HL-60 (cell line): ENCODE results near the gene RUBCN.

Experiments
- DNase-seq, 2 experiments: peaks; one replicate each; pipeline ENCODE4 v3.0.0-alpha.2; 2010 to 2020; ENCODE audit warnings: low read depth in 1 of 2, low spot score in 1 of 2
- H3K27ac ChIP-seq: fragments of 250-450 bp; sonication (Bioruptor Pico); replicated peaks from 2 replicates; pipeline ENCODE4 v1.5.1; 2020; ENCODE audit warnings: mild to moderate bottlenecking, moderate library complexity
- H3K27me3 ChIP-seq: fragments of 250-450 bp; sonication (Bioruptor Pico); 2 replicates; pipeline ENCODE4 v1.5.1; 2021; ENCODE audit warnings: mild to moderate bottlenecking, moderate library complexity; ENCODE audit not compliant: insufficient read depth, poor library complexity, severe bottlenecking
- H3K4me3 ChIP-seq: replicated peaks from 2 replicates; pipeline ENCODE4 v1.5.1; 2011; ENCODE audit warnings: mild to moderate bottlenecking, control low read depth, low read length; ENCODE audit not compliant: insufficient read depth
- GABPA ChIP-seq: IDR thresholded peaks from 2 replicates; pipeline ENCODE4 v1.6.1; 2012; ENCODE audit warnings: low read depth
- POLR2AphosphoS5 ChIP-seq: IDR thresholded peaks from 2 replicates; pipeline ENCODE4 v1.6.1; 2012; ENCODE audit warnings: low read depth
- SPI1 ChIP-seq: IDR thresholded peaks from 2 replicates; pipeline ENCODE4 v1.6.1; 2012; ENCODE audit warnings: low read depth, mild to moderate bottlenecking, borderline replicate concordance
- TF ChIP-seq, protein P1 (sequence below): IDR thresholded peaks from one replicate; pipeline ENCODE4 v1.5.1; 2011; ENCODE audit warnings: low read length, control low read depth, inconsistent platforms; ENCODE audit not compliant: insufficient read depth
- TF ChIP-seq, protein P2 (sequence below): IDR thresholded peaks from 2 replicates; pipeline ENCODE4 v1.6.1; 2012; ENCODE audit warnings: low read depth; ENCODE audit not compliant: insufficient replicate concordance

Gene RUBCN

DNA sequence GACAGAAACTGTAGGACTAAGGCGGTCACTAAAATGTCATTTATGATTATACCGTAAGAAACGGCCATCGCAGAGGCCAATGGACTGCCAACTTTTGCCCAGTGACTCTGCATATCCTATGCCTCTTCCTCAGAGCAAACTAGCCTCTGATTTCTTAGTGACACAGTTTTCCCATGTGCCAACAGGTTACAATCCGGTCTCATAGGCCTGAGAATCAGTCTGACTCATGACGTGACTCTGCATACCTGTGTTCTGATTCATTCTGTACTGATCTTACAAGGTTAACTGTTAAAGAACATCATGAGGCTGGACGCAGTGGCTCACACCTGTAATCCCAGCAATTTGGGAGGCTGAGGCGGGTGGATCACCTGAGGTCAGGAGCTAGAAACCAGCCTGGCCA lies 17.8 kb downstream of the RUBCN start:
- no peak for DNase-seq
- H3K27ac ChIP-seq = no peak overlapping the region

DNA sequence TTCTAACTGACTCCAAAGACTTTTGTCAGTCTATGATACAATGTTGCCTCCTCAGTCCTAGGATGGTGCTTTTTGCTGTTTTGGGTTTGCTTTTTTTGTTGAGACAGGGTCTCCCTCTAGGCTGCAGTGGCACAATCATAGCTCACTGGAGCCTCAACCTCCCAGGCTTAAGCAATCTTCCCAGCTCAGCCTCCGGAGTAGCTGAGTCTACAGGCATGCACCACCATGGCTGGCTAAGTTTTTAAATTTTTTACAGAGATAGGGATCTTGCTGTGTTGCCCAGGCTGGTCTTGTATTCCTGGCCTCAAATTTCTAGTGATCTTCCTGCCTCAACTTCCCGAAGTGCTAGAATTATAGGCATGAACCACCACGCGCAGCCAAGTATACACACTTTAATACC lies 22.5 kb downstream of the RUBCN start:
- Histone ChIP-seq H3K4me3 (no peak overlapping the region), H3K27ac (no peak overlapping the region)

More for the DNA sequence above, 17.8 kb downstream of the RUBCN start:
- H3K27me3 ChIP-seq = no peaks in the 10 kb centered on the region
- no peak overlapping the region for H3K4me3 ChIP-seq
- TF ChIP-seq POLR2AphosphoS5 (no peak), SPI1 (no peak), GABPA (no peak)
- TF ChIP-seq, protein P1, sequence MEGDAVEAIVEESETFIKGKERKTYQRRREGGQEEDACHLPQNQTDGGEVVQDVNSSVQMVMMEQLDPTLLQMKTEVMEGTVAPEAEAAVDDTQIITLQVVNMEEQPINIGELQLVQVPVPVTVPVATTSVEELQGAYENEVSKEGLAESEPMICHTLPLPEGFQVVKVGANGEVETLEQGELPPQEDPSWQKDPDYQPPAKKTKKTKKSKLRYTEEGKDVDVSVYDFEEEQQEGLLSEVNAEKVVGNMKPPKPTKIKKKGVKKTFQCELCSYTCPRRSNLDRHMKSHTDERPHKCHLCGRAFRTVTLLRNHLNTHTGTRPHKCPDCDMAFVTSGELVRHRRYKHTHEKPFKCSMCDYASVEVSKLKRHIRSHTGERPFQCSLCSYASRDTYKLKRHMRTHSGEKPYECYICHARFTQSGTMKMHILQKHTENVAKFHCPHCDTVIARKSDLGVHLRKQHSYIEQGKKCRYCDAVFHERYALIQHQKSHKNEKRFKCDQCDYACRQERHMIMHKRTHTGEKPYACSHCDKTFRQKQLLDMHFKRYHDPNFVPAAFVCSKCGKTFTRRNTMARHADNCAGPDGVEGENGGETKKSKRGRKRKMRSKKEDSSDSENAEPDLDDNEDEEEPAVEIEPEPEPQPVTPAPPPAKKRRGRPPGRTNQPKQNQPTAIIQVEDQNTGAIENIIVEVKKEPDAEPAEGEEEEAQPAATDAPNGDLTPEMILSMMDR = no peak
- TF ChIP-seq, protein P2, sequence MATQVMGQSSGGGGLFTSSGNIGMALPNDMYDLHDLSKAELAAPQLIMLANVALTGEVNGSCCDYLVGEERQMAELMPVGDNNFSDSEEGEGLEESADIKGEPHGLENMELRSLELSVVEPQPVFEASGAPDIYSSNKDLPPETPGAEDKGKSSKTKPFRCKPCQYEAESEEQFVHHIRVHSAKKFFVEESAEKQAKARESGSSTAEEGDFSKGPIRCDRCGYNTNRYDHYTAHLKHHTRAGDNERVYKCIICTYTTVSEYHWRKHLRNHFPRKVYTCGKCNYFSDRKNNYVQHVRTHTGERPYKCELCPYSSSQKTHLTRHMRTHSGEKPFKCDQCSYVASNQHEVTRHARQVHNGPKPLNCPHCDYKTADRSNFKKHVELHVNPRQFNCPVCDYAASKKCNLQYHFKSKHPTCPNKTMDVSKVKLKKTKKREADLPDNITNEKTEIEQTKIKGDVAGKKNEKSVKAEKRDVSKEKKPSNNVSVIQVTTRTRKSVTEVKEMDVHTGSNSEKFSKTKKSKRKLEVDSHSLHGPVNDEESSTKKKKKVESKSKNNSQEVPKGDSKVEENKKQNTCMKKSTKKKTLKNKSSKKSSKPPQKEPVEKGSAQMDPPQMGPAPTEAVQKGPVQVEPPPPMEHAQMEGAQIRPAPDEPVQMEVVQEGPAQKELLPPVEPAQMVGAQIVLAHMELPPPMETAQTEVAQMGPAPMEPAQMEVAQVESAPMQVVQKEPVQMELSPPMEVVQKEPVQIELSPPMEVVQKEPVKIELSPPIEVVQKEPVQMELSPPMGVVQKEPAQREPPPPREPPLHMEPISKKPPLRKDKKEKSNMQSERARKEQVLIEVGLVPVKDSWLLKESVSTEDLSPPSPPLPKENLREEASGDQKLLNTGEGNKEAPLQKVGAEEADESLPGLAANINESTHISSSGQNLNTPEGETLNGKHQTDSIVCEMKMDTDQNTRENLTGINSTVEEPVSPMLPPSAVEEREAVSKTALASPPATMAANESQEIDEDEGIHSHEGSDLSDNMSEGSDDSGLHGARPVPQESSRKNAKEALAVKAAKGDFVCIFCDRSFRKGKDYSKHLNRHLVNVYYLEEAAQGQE = no peak

DNA sequence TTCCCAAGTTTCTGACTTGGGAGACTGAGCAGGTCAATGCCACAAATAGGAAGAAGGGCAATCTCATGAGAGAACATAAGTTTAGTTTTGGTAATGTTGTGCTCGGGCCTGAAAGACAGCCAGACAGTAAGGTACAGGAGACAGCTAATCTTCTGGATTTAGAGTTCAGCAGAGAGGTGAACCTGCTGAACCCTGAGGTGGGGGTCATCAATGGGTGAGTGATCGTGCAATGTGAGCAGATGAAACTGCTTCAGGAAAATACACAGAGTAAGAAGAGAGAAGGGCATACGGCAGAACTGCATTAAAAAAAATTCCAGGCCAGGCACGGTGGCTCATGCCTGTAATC lies 23.3 kb downstream of the RUBCN start:
- Histone ChIP-seq H3K27ac (no peak overlapping the region), H3K4me3 (no peak overlapping the region), H3K27me3 (no peaks in the 10 kb centered on the region)
- no peak for DNase-seq
- TF ChIP-seq POLR2AphosphoS5 = no peak
- no peak for TF ChIP-seq GABPA
- no peak for TF ChIP-seq SPI1
- TF ChIP-seq, protein P1 = no peak
- TF ChIP-seq, protein P2 = no peak

More for the DNA sequence above, 22.5 kb downstream of the RUBCN start:
- TF ChIP-seq GABPA = no peak
- no peak for TF ChIP-seq POLR2AphosphoS5
- TF ChIP-seq, protein P1 = no peak
- TF ChIP-seq, protein P2 = no peak
- TF ChIP-seq SPI1 = no peak
- H3K27me3 ChIP-seq = no peaks in the 10 kb centered on the region
- no peak for DNase-seq
